ENCODE measurements around the gene KCTD19.

DNA sequence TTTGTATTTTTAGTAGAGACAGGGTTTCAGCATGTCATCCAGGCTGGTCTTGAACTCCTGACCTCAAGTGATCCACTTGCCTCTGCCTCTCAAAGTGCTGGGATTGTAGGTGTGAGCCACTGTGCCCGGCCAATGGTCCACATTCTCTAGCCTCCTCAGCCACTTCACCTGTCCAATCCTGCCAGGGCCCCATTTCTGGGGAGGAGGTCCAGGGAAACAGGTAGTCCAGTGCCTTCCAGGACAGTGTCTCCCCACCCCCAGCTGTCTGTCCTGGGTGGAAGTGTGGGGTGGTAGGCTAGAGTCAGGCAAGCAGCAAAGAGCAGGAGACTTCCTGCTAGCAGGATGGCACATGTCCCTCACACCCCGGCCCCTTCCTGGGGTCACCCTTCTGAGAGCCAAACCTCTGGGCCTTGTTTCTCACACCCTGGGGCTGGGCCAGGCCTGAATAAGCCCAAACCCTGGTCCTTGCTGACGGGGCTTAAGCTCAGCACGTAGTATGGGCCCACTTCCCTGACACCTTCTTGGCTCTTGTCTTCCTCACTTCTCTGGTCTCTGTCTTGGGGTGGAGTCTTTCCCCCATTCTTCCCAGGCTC, 84.3 kb downstream of the KCTD19 start:
- TF ChIP-seq CTCF (IDR thresholded peaks at IDR 0.05) (no peak), POLR2A (IDR thresholded peaks at IDR 0.05) (no peak), EP300 (IDR thresholded peaks at IDR 0.05) (no peak)

Measured in tibial nerve (tissue), 4 donors.